CD14-positive monocyte (primary cell): ENCODE measurements around the gene ASTN1. TPM values are rescaled to one million over a fixed set of nuclear protein-coding genes. Genes with fewer than 3 reads are reported as not detected.

Experiments used
- DNase-seq, 3 donors: peaks; one replicate each; pipeline ENCODE4 v3.0.0-alpha.2; 2011 to 2022
- H2AFZ ChIP-seq: 2 replicates; pipeline ENCODE4 v1.6.0; 2012; ENCODE audit warnings: mild to moderate bottlenecking, low read depth, low read length, inconsistent platforms; ENCODE audit not compliant: insufficient read depth, poor library complexity, severe bottlenecking
- H3K27ac ChIP-seq, 2 donors: 1 replicate in 1 of 2; 2 replicates in 1 of 2; pipeline ENCODE4 v1.5.1; 2012 to 2013; ENCODE audit warnings: low read length in 2 of 2, control low read depth in 1 of 2, inconsistent platforms in 1 of 2, low read depth in 1 of 2, mild to moderate bottlenecking in 1 of 2
- H3K27me3 ChIP-seq, 2 donors: one replicate each; pipeline versions ENCODE4 v1.6.0 to v1.6.1; 2011 to 2013; ENCODE audit warnings: low read length in 2 of 2; ENCODE audit not compliant: control insufficient read depth in 2 of 2, insufficient read depth in 2 of 2
- H3K36me3 ChIP-seq, 2 donors: replicated peaks in 1 of 2; 1 replicate in 1 of 2; 2 replicates in 1 of 2; pipeline versions ENCODE4 v1.5.1 to v1.6.1; 2012 to 2013; ENCODE audit warnings: low read length in 2 of 2, control low read depth in 1 of 2, inconsistent platforms in 1 of 2, mild to moderate bottlenecking in 1 of 2; ENCODE audit not compliant: insufficient read depth in 2 of 2, control insufficient read depth in 1 of 2
- H3K4me1 ChIP-seq, 2 donors: 1 replicate in 1 of 2; 2 replicates in 1 of 2; pipeline versions ENCODE4 v1.5.1 to v1.6.1; 2012 to 2013; ENCODE audit warnings: low read length in 2 of 2, control low read depth in 1 of 2, inconsistent platforms in 1 of 2, mild to moderate bottlenecking in 1 of 2, moderate library complexity in 1 of 2; ENCODE audit not compliant: insufficient read depth in 2 of 2, control insufficient read depth in 1 of 2
- H3K4me2 ChIP-seq: replicated peaks from 2 replicates; pipeline ENCODE3; 2012; ENCODE audit warnings: low read length, moderate library complexity, mild to moderate bottlenecking; ENCODE audit not compliant: poor library complexity, severe bottlenecking; ENCODE audit errors: extremely low read depth
- H3K4me3 ChIP-seq, 3 experiments: fragments of 200-600 bp in 1 of 3; sonication (generic) in 1 of 3; replicated peaks in 1 of 3; 1 replicate in 2 of 3; 2 replicates in 1 of 3; pipeline ENCODE4 v1.5.1; 2011 to 2013; ENCODE audit warnings: low read length in 3 of 3, mild to moderate bottlenecking in 3 of 3, control low read depth in 2 of 3, low read depth in 2 of 3, inconsistent platforms in 1 of 3, moderate library complexity in 1 of 3
- H3K79me2 ChIP-seq: 2 replicates; pipeline ENCODE4 v1.6.0; 2012; ENCODE audit warnings: mild to moderate bottlenecking, control low read depth, inconsistent platforms, low read length, moderate library complexity; ENCODE audit not compliant: insufficient read depth
- H3K9ac ChIP-seq: 2 replicates; pipeline ENCODE4 v1.6.0; 2017; ENCODE audit warnings: low read length, mild to moderate bottlenecking; ENCODE audit not compliant: insufficient read depth, poor library complexity, severe bottlenecking
- H3K9me3 ChIP-seq, 2 donors: replicated peaks in 1 of 2; 1 replicate in 1 of 2; 2 replicates in 1 of 2; pipeline versions ENCODE4 v1.5.1 to v1.6.1; 2012 to 2013; ENCODE audit warnings: low read length in 2 of 2, control low read depth in 1 of 2; ENCODE audit not compliant: control insufficient read depth in 1 of 2, insufficient read depth in 1 of 2
- H4K20me1 ChIP-seq: 2 replicates; pipeline ENCODE4 v1.6.0; 2012; ENCODE audit warnings: mild to moderate bottlenecking, low read length, control low read depth, moderate library complexity; ENCODE audit not compliant: insufficient read depth
- H3K27ac Mint-ChIP-seq, 7 donors: one replicate each; pipeline ENCODE4 v1.8.0; 2020; ENCODE audit warnings: mild to moderate bottlenecking in 7 of 7, mixed read lengths in 7 of 7, moderate library complexity in 6 of 7, inconsistent platforms in 2 of 7
- H3K27me3 Mint-ChIP-seq, 3 donors: one replicate each; pipeline ENCODE4 v1.8.0; 2021 to 2022; ENCODE audit warnings: low read depth in 3 of 3, mild to moderate bottlenecking in 3 of 3, mixed read lengths in 3 of 3, moderate library complexity in 3 of 3, inconsistent platforms in 1 of 3
- H3K36me3 Mint-ChIP-seq, 2 donors: one replicate each; pipeline ENCODE4 v1.8.0; 2020; ENCODE audit warnings: mixed read lengths in 2 of 2, inconsistent platforms in 1 of 2, mild to moderate bottlenecking in 1 of 2
- H3K4me1 Mint-ChIP-seq: one replicate; pipeline ENCODE4 v1.8.0; 2020; ENCODE audit warnings: mild to moderate bottlenecking, mixed read lengths
- H3K4me3 Mint-ChIP-seq, 2 donors: one replicate each; pipeline ENCODE4 v1.8.0; 2020; ENCODE audit warnings: mild to moderate bottlenecking in 2 of 2, mixed read lengths in 2 of 2, moderate library complexity in 1 of 2
- H3K9me3 Mint-ChIP-seq, 7 donors: one replicate each; pipeline ENCODE4 v1.8.0; 2020 to 2022; ENCODE audit warnings: mixed read lengths in 7 of 7, mild to moderate bottlenecking in 6 of 7, moderate library complexity in 6 of 7, inconsistent platforms in 2 of 7
- WGBS: methylation state at CpG from one replicate; pipeline ENCODE4 v1.1.5; 2013; ENCODE audit warnings: missing lambda C conversion rate; ENCODE audit not compliant: insufficient coverage; 5-methylcytosine and 5-hydroxymethylcytosine counted together
- intact Hi-C, 2 donors: fragments of 100-400 bp; cut with micrococcal nuclease; formaldehyde crosslinking; loops; one replicate each; pipeline versions ENCODE4 v1.15.0 to v1.15.1; 2023
- polyA plus RNA-seq, 3 donors: library from polyadenylated mRNA; depleted of rRNA in 1 of 3; unstranded in 2 of 3; stranded (reverse) in 1 of 3; fragments of 300-500 nt in 2 of 3; fragments of >200 nt in 1 of 3; fragmentation: Illumina TruSeq in 2 of 3; gene quantifications; 1 replicate in 2 of 3; 2 replicates in 1 of 3; pipeline ENCODE4 v1.2.3, GENCODE V29; 2012 to 2021
- TF ChIP-seq, protein P1 (sequence below): fragments of 200-600 bp; IDR thresholded peaks from one replicate; pipeline ENCODE4 v1.8.0; 2022; ENCODE audit warnings: antibody characterized with exemption, mild to moderate bottlenecking

Gene ASTN1
- polyA plus RNA-seq, 3 donors: not detected

DNA sequence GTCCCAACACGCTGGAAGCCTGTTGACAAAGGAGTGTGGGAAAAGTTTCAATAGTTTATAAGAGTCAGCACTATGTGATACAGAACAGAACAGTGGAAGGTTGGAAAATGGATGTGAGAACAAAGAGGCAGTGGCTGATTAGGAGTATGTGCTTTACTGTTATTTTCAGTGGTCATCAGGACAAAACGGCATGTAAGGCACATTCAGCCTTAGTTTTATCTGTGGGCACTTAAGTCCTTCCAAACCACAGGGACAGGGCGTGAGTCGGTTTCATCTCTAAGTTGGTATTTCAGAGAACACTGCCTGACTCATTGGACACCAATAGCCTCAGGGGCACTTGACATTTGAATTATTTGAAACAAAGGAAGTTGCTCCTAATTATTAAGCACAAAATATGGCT lies 306.9 kb downstream of the ASTN1 start:
- Mint-ChIP-seq H3K27me3 (peaks cover 0 to 3% (median 0%) of the 10 kb centered on the region in 3 donors), H3K36me3 (no peaks in the 10 kb centered on the region), H3K4me1 (no peaks in the 10 kb centered on the region), H3K4me3 (no peak overlapping the region), H3K27ac (no peak overlapping the region), H3K9me3 (peaks cover 0 to 2% (median 0%) of the 10 kb centered on the region in 7 donors)
- Histone ChIP-seq H2AFZ (no peak overlapping the region), H4K20me1 (no peaks in the 10 kb centered on the region), H3K9ac (no peak overlapping the region), H3K4me3 (no peak overlapping the region), H3K4me1 (no peaks in the 10 kb centered on the region), H3K9me3 (no peaks in the 10 kb centered on the region), H3K4me2 (no peak overlapping the region), H3K27me3 (no peaks in the 10 kb centered on the region), H3K36me3 (no peaks in the 10 kb centered on the region), H3K27ac (no peak overlapping the region), H3K79me2 (no peaks in the 10 kb centered on the region)
- TF ChIP-seq, protein P1, sequence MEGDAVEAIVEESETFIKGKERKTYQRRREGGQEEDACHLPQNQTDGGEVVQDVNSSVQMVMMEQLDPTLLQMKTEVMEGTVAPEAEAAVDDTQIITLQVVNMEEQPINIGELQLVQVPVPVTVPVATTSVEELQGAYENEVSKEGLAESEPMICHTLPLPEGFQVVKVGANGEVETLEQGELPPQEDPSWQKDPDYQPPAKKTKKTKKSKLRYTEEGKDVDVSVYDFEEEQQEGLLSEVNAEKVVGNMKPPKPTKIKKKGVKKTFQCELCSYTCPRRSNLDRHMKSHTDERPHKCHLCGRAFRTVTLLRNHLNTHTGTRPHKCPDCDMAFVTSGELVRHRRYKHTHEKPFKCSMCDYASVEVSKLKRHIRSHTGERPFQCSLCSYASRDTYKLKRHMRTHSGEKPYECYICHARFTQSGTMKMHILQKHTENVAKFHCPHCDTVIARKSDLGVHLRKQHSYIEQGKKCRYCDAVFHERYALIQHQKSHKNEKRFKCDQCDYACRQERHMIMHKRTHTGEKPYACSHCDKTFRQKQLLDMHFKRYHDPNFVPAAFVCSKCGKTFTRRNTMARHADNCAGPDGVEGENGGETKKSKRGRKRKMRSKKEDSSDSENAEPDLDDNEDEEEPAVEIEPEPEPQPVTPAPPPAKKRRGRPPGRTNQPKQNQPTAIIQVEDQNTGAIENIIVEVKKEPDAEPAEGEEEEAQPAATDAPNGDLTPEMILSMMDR: no peak
- no peak for DNase-seq
- intact Hi-C loops: no loop called here
- 80% methylated on average over 3 of the region's 4 CpGs for WGBS

DNA sequence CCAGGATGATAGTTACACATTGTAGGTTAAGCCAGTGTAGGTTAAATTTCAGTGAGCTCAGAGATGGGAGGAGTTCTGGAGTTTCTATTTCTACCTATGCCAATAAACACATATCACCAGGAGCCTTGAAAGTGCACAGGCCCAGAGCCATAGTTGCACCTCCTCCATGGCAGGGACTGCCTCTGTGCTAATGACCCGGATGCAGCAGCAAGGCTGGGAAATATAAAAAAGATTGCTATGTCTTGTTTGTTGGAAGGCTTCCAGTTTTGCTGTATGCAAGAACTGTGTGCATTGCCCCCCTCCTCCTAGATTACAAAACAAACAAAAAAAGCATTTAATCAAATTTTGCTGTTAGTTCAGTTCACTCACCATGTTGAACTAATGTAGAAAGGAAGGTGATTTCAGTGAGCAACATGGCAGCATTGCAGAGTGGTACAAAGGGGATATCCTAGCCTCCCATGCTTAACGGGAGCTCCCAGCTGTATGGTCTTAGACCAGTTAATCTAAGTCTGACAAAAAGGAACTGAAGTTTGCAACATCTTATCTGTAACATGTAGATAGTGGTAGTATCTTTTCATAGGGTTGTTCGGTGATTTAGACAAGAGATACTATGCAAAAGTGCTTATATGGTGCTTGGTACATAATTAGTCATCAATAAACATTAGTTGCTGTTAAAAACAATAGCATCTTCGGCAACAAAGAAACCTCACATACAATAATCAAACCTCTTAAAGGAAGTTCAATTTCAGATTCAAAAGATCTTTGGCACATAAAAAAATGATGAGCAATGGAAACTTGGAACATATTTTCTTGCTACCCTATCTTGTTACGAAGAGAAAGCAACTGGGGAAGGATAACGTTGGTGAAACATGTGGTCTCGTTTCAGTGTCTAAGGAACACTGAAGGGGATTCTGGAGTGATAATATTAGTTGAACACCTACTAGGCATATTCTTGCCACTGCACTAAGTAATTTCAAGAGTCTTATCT lies 309.5 kb downstream of the ASTN1 start:
- TF ChIP-seq, protein P1: no peak
- H3K36me3 ChIP-seq: no peaks in the 10 kb centered on the region
- no peaks in the 10 kb centered on the region for H3K36me3 Mint-ChIP-seq
- no peak overlapping the region for H3K4me3 Mint-ChIP-seq
- H3K27me3 ChIP-seq: no peaks in the 10 kb centered on the region
- H4K20me1 ChIP-seq: no peaks in the 10 kb centered on the region
- DNase-seq: no peak
- intact Hi-C loops: no loop called here
- no peaks in the 10 kb centered on the region for H3K4me1 ChIP-seq
- no peak overlapping the region for H3K27ac ChIP-seq
- H3K4me3 ChIP-seq: no peak overlapping the region
- peaks cover 0 to 2% (median 0%) of the 10 kb centered on the region in 7 donors for H3K9me3 Mint-ChIP-seq
- 100% methylated on average over 1 of the region's 7 CpGs for WGBS
- peaks cover 0 to 4% (median 0%) of the 10 kb centered on the region in 3 donors for H3K27me3 Mint-ChIP-seq
- H3K4me1 Mint-ChIP-seq: no peaks in the 10 kb centered on the region
- H3K27ac Mint-ChIP-seq: no peak overlapping the region
- no peak overlapping the region for H2AFZ ChIP-seq
- H3K79me2 ChIP-seq: no peaks in the 10 kb centered on the region
- H3K4me2 ChIP-seq: no peak overlapping the region
- no peaks in the 10 kb centered on the region for H3K9me3 ChIP-seq
- H3K9ac ChIP-seq: no peak overlapping the region
